ENCODE measurements around the gene IRF9.

The IRF9 gene

GRCh38 chr14:24132061-24132685 lies 28.9 kb upstream of the IRF9 start:
- WGBS, 2 experiments: 92% methylated on average over 24 of the region's 24 CpGs
- no peaks in the 10 kb centered on the region for H3K9me3 ChIP-seq (ENCODE audit: control insufficient read depth, low read length)
- no peaks in the 10 kb centered on the region for H3K36me3 ChIP-seq (ENCODE audit: control insufficient read depth, insufficient read depth, low read length)
- H3K4me1 ChIP-seq (ENCODE audit: control insufficient read depth, insufficient read depth, low read length): no peaks in the 10 kb centered on the region
- H3K4me3 ChIP-seq (ENCODE audit: insufficient read depth, low read depth, low read length): no peak overlapping the region
- no peak overlapping the region for H3K27ac ChIP-seq (ENCODE audit: insufficient read depth, low read depth, low read length, poor library complexity, severe bottlenecking)
- peaks cover 5% of the 10 kb centered on the region for H3K27me3 ChIP-seq (ENCODE audit: control insufficient read depth, insufficient read depth, low read length, poor library complexity, severe bottlenecking)

GRCh38 chr14:24132976-24133375 lies 28.1 kb upstream of the IRF9 start:
- no peaks in the 10 kb centered on the region for H3K4me1 ChIP-seq (ENCODE audit: control insufficient read depth, insufficient read depth, low read length)
- no peak overlapping the region for H3K27ac ChIP-seq (ENCODE audit: insufficient read depth, low read depth, low read length, poor library complexity, severe bottlenecking)
- no peaks in the 10 kb centered on the region for H3K9me3 ChIP-seq (ENCODE audit: control insufficient read depth, low read length)
- H3K4me3 ChIP-seq (ENCODE audit: insufficient read depth, low read depth, low read length): no peak overlapping the region
- H3K36me3 ChIP-seq (ENCODE audit: control insufficient read depth, insufficient read depth, low read length): peaks cover under 1% of the 10 kb centered on the region
- WGBS, 2 experiments: 92 to 96% methylated on average over 2 of the region's 2 CpGs
- H3K27me3 ChIP-seq (ENCODE audit: control insufficient read depth, insufficient read depth, low read length, poor library complexity, severe bottlenecking): peaks cover 5% of the 10 kb centered on the region

GRCh38 chr14:24133735-24134134 lies 27.3 kb upstream of the IRF9 start:
- Histone ChIP-seq H3K27me3 (ENCODE audit: control insufficient read depth, insufficient read depth, low read length, poor library complexity, severe bottlenecking) (peaks cover 5% of the 10 kb centered on the region), H3K36me3 (ENCODE audit: control insufficient read depth, insufficient read depth, low read length) (peaks cover 8% of the 10 kb centered on the region), H3K9me3 (ENCODE audit: control insufficient read depth, low read length) (no peaks in the 10 kb centered on the region), H3K27ac (ENCODE audit: insufficient read depth, low read depth, low read length, poor library complexity, severe bottlenecking) (no peak overlapping the region), H3K4me1 (ENCODE audit: control insufficient read depth, insufficient read depth, low read length) (no peaks in the 10 kb centered on the region), H3K4me3 (ENCODE audit: insufficient read depth, low read depth, low read length) (no peak overlapping the region)
- WGBS, 2 experiments: no CpG with 5 or more reads among the region's 1 CpG

- Histone ChIP-seq H3K27ac (ENCODE audit: insufficient read depth, low read depth, low read length, poor library complexity, severe bottlenecking) (no peak overlapping the region), H3K4me3 (ENCODE audit: insufficient read depth, low read depth, low read length) (peak overlapping the region; percentile 81), H3K36me3 (ENCODE audit: control insufficient read depth, insufficient read depth, low read length) (peaks cover 14% of the 10 kb centered on the region), H3K4me1 (ENCODE audit: control insufficient read depth, insufficient read depth, low read length) (peaks cover 2% of the 10 kb centered on the region), H3K27me3 (ENCODE audit: control insufficient read depth, insufficient read depth, low read length, poor library complexity, severe bottlenecking) (peaks cover 5% of the 10 kb centered on the region), H3K9me3 (ENCODE audit: control insufficient read depth, low read length) (no peaks in the 10 kb centered on the region)
- WGBS, 2 experiments: 16 to 17% methylated on average over 9 of the region's 9 CpGs
Observed at GRCh38 chr14:24135584-24135833, 25.6 kb upstream of the IRF9 start.

GRCh38 chr14:24135834-24136683 lies 25.0 kb upstream of the IRF9 start, which contains the start of gene PSME1:
Gene PSME1, plus strand, starts transcription at chr14:24136194. Its CDS starts 69 bp downstream, at chr14:24136263.
- Histone ChIP-seq H3K27ac (ENCODE audit: insufficient read depth, low read depth, low read length, poor library complexity, severe bottlenecking) (no peak within 1 kb of the TSS), H3K9me3 (ENCODE audit: control insufficient read depth, low read length) (no peaks in the 10 kb centered on the region), H3K36me3 (ENCODE audit: control insufficient read depth, insufficient read depth, low read length) (peaks cover 14% of the 10 kb centered on the region), H3K4me3 (ENCODE audit: insufficient read depth, low read depth, low read length) (peak within 1 kb of the TSS; percentile 81), H3K27me3 (ENCODE audit: control insufficient read depth, insufficient read depth, low read length, poor library complexity, severe bottlenecking) (peaks cover 5% of the 10 kb centered on the region), H3K4me1 (ENCODE audit: control insufficient read depth, insufficient read depth, low read length) (peaks cover 2% of the 10 kb centered on the region)
- WGBS, 2 experiments: 2% methylated on average over 75 of the region's 75 CpGs

GRCh38 chr14:24136684-24137528 lies 24.2 kb upstream of the IRF9 start:
- H3K27me3 ChIP-seq (ENCODE audit: control insufficient read depth, insufficient read depth, low read length, poor library complexity, severe bottlenecking): peaks cover 5% of the 10 kb centered on the region
- WGBS, 2 experiments: 56 to 57% methylated on average over 10 to 13 of the region's 13 CpGs
- H3K27ac ChIP-seq (ENCODE audit: insufficient read depth, low read depth, low read length, poor library complexity, severe bottlenecking): no peak overlapping the region
- peak overlapping the region; percentile 81 for H3K4me3 ChIP-seq (ENCODE audit: insufficient read depth, low read depth, low read length)
- H3K9me3 ChIP-seq (ENCODE audit: control insufficient read depth, low read length): no peaks in the 10 kb centered on the region
- H3K4me1 ChIP-seq (ENCODE audit: control insufficient read depth, insufficient read depth, low read length): peaks cover 2% of the 10 kb centered on the region
- H3K36me3 ChIP-seq (ENCODE audit: control insufficient read depth, insufficient read depth, low read length): peaks cover 14% of the 10 kb centered on the region

GRCh38 chr14:24137529-24138395 lies 23.3 kb upstream of the IRF9 start:
- H3K9me3 ChIP-seq (ENCODE audit: control insufficient read depth, low read length): no peaks in the 10 kb centered on the region
- peaks cover 2% of the 10 kb centered on the region for H3K4me1 ChIP-seq (ENCODE audit: control insufficient read depth, insufficient read depth, low read length)
- H3K27me3 ChIP-seq (ENCODE audit: control insufficient read depth, insufficient read depth, low read length, poor library complexity, severe bottlenecking): peaks cover 5% of the 10 kb centered on the region
- no peak overlapping the region for H3K4me3 ChIP-seq (ENCODE audit: insufficient read depth, low read depth, low read length)
- H3K27ac ChIP-seq (ENCODE audit: insufficient read depth, low read depth, low read length, poor library complexity, severe bottlenecking): no peak overlapping the region
- H3K36me3 ChIP-seq (ENCODE audit: control insufficient read depth, insufficient read depth, low read length): peaks cover 14% of the 10 kb centered on the region
- WGBS, 2 experiments: 94 to 95% methylated on average over 8 of the region's 8 CpGs

GRCh38 chr14:24138396-24139271 lies 22.4 kb upstream of the IRF9 start:
- no peak overlapping the region for H3K4me3 ChIP-seq (ENCODE audit: insufficient read depth, low read depth, low read length)
- peaks cover 15% of the 10 kb centered on the region for H3K36me3 ChIP-seq (ENCODE audit: control insufficient read depth, insufficient read depth, low read length)
- H3K4me1 ChIP-seq (ENCODE audit: control insufficient read depth, insufficient read depth, low read length): peaks cover 2% of the 10 kb centered on the region
- WGBS, 2 experiments: 93 to 94% methylated on average over 13 of the region's 13 CpGs
- H3K9me3 ChIP-seq (ENCODE audit: control insufficient read depth, low read length): no peaks in the 10 kb centered on the region
- peaks cover 5% of the 10 kb centered on the region for H3K27me3 ChIP-seq (ENCODE audit: control insufficient read depth, insufficient read depth, low read length, poor library complexity, severe bottlenecking)
- H3K27ac ChIP-seq (ENCODE audit: insufficient read depth, low read depth, low read length, poor library complexity, severe bottlenecking): no peak overlapping the region
